SHP77 treated with DMSO at 0.1 percent for 48 hours (cell line): ENCODE measurements around the gene IMMP2L.

ENCODE experiments used
- DNase-seq: peaks from one replicate; lab custom pipeline; 2025; lab: John Stamatoyannopoulos, UW

IMMP2L gene

GRCh38 chr7:111101856-111102646 is 460.2 kb downstream of the IMMP2L start:
- DNase-seq: no peak

GRCh38 chr7:111098926-111099250 is 463.4 kb downstream of the IMMP2L start:
- DNase-seq: no peak

- no peak for DNase-seq
Observed at GRCh38 chr7:111098011-111098925, 464.0 kb downstream of the IMMP2L start.

- DNase-seq: no peak
Observed at GRCh38 chr7:111096997-111097396, 465.3 kb downstream of the IMMP2L start.

GRCh38 chr7:111094419-111094818 is 467.9 kb downstream of the IMMP2L start:
- DNase-seq: no peak

- no peak for DNase-seq
Observed at GRCh38 chr7:111093496-111093895, 468.8 kb downstream of the IMMP2L start.

GRCh38 chr7:111092406-111093236 is 469.7 kb downstream of the IMMP2L start:
- peak; percentile 28 for DNase-seq

GRCh38 chr7:111091593-111092358 is 470.5 kb downstream of the IMMP2L start:
- DNase-seq: peak; percentile 9

- peak; percentile 76 for DNase-seq
Observed at GRCh38 chr7:111090846-111091245, 471.4 kb downstream of the IMMP2L start, which contains the start of gene LRRN3. Gene LRRN3 (plus strand): TSS chr7:111091127. CDS start chr7:111122773, 31,646 bp downstream.

GRCh38 chr7:111089822-111090426 is 472.4 kb downstream of the IMMP2L start:
- peak; percentile 32 for DNase-seq

- DNase-seq: no peak
Observed at GRCh38 chr7:111088328-111088727, 474.0 kb downstream of the IMMP2L start.

GRCh38 chr7:111086532-111086931 is 475.8 kb downstream of the IMMP2L start:
- DNase-seq: no peak

- no peak for DNase-seq
Observed at GRCh38 chr7:111085356-111085755, 476.9 kb downstream of the IMMP2L start.

GRCh38 chr7:111083413-111083812 is 478.9 kb downstream of the IMMP2L start:
- DNase-seq: no peak

- no peak for DNase-seq
Observed at GRCh38 chr7:111082351-111082750, 479.9 kb downstream of the IMMP2L start.

- DNase-seq: no peak
Observed at GRCh38 chr7:111081546-111082267, 480.6 kb downstream of the IMMP2L start.

GRCh38 chr7:111080495-111081105 is 481.7 kb downstream of the IMMP2L start:
- DNase-seq: no peak

- no peak for DNase-seq
Observed at GRCh38 chr7:111077001-111077400, 485.3 kb downstream of the IMMP2L start.

GRCh38 chr7:111076205-111076604 is 486.1 kb downstream of the IMMP2L start:
- no peak for DNase-seq

GRCh38 chr7:111075498-111075897 is 486.8 kb downstream of the IMMP2L start:
- no peak for DNase-seq
